GM21723 (cell line): ENCODE data around the gene CLSTN2.

Experiments
- ATAC-seq: cut with Tn5 transposase; IDR thresholded peaks from one replicate; pipeline ENCODE4 v1.9.1; 2021; ENCODE audit warnings: mild to moderate bottlenecking, moderate library complexity; ENCODE audit not compliant: unreplicated experiment

CLSTN2 gene

DNA sequence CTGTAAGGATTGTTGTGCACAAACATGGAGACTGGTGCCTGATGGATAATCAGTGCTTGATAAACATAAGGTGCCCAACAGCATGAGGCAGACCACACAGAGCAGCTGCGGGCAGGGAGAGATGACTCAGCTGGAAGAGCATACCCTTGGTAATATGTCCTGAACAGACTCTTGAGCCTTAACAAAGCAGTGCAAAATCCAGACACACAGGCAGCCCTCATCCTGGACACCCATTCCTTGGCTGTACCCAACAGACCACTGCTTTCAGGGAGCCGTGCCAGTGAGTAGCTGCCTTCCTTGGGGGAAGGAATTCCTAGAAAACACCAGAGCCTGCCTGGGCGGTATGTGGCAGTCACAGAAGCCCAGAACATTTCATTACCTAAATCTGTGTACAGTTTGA is 156.2 kb downstream of the CLSTN2 start:
- ATAC-seq, result no peak

DNA sequence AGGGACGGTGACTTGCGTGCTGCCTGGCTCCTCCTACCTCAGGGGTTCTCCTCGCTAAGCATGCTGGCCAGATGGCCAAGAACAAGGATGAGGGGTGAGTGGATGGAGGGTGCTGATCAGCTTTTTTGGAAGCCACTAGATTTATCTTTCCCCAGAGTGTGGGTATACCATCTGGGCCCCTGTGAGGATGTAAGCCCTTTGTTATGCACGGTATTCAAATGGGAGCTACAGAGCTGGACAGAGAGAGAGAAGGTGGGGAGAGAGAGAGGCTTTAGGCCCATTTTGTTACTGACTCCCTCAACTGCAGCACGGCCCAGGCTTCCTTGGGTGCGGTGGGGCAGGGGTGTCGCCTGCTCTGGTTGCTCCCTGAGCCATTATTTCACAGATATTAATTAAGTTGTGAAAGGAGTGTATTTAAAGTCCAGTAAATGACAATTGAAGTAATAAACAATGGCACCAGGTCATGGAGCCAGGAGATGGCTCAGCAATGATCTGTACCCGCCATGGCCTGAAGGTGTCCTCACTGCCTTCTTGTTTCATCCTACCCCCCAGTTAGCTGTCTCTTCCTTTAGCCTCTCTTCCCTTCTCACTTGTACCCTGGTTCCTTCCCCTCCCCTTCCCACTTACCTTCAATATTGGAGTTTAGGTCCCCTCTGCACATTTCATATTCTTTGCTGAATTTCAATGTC is 158.0 kb downstream of the CLSTN2 start:
- no peak for ATAC-seq

DNA sequence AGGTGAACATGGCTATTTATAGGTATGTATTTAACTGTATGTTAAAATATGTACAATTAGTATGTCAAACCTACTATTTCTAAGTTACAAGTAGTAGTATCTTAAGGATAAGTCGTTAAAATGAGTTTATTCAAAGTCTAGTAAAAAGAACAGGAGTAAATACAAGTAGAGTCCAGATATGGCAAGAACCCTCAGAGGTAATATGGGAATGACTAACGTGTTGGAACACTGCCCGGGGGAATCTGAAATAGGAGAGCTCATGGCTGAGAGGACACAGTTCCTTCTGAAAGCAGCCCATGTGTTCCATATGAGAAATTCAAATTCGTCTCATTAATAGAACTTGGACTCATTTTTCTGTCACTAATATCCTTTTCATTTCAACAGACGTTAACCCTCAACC is 158.8 kb downstream of the CLSTN2 start:
- no peak for ATAC-seq

DNA sequence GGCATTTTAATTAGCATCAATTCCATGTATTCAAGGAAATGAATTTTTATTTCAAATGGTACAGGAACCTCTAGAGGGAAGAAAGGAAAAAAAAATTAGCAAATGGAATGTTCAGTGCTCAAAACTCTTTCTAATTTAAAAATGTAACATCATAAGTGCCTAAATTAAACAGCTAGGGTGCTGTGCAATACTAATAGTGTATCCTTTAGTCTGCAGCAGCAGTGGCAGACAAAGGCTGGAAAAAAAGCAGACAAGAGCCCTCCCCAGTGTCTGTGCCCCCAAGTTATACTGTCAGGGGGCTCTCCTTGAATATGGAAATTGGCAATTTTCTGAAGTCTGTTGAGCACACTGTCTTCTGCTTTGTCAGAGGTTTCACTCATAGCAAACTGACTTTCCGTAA is 159.5 kb downstream of the CLSTN2 start:
- no peak for ATAC-seq

DNA sequence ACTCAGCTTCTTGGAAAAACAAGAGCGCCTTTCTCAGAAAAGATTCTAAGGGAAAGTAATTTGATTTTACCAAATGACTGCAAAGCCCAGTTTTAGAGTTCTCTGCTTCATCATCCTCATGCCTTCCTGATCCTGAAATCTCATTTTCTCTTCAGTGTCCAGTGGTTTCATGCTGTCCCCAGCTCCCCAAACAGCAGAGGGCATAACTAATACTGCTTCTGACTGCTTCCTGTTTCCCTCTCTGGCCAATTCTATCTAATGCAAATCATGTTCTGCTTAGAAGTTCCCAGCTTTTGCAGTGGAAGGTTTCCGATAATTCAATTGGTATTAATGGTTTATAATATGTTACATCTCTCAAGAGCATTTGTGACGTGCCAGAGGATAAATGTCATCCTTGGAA is 161.1 kb downstream of the CLSTN2 start:
- ATAC-seq, result no peak

DNA sequence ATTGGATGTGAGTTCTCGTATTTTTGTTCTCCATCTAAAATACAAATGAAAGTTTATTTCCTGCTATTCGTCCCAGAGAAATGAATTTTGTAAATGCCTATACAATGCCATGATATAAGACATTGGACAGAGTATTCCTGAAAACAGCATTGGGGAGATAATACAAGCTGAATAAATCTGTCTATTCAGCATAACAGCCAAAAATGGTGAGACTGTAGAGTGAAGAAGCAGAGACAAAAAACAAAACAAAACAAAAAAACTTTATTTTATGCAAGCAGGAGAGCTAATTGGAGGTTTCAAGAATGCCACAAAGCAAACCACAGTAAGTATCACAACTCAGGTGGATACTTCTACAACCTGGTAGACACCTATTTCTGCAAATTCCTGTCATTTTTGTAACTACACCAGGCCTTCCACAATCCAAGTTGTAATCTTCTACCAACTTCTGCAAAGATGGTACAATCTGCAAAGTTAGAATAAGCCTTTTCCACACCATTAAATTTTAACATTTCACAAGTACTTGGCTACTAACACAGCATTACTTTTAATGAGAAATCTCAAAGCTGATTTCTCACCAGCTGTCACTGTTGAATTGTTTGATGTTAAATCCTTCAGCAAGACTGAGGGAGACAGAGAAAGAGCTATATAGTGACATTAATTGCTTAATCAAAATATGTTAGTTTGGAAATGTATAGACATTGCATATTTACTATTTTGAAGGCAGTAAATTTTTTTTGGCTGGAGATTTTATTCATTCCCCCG is 163.1 kb downstream of the CLSTN2 start:
- ATAC-seq, result no peak

DNA sequence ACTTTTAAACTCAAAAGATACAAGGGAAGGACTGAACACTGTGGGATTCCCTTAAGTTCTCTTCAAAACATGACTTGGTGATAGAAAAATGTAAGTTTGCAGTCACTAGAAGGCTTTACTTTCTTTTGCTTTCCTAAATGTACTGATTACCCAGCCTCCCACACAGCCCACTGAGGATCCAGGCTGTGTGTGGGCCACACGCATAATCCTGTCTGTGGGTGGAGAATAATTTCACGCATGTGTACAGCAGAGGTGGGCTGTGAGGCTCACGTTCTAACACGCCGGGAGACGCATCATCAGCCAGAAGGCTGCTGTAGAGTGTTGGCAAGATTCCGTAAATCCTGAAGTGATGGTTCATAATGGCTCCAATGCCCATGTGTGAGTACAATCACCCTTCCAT is 165.5 kb downstream of the CLSTN2 start:
- ATAC-seq, result no peak

DNA sequence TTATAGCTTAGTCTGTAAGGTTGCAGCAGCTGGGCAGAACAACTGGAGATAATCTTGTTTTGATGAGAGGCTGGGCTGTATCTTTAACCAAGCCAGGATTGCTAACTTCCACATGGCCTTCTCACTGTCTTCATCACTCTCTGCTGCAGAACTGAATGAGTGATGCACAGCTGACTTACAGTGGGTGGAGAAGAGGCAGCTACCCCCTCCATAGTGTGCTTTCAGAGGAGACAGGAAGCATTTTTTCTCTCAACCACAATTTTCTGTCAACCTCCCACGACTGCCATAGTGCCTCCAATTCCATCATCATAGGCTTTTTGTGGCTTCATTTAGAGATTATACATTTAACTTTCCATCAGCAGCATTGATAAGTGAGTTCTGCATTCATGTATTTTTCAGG is 168.2 kb downstream of the CLSTN2 start:
- ATAC-seq, result no peak

DNA sequence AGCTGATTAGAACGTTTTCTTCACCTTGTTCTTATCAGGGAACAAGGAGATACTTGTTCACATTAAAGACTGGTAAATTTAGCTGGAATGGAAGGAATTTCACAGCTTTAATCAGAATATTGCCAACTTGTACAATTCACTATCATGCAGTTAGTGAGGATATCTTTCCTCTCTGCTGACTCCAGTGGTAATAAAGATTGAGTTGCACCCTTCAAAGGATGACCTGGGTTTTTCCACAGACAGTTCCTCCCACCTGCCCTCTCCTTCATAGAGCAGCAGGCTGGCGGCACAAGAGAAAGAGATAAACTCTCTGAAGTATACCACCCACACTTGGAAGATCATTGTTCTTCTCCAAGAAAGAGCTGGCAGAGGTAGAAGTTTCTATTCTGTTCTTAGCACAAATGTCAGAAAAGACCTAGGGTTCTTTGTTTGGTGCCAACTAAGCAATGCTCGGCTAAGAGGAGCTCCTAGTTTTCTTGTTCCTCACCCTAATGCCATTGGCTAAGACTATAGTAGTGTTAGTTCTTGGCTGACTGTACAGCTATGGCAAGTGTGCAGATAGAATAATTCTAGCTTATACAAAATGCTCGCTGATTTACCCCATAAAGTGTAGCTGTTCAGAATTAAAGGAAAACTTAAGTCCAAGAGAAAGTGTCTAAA is 169.1 kb downstream of the CLSTN2 start:
- no peak for ATAC-seq

DNA sequence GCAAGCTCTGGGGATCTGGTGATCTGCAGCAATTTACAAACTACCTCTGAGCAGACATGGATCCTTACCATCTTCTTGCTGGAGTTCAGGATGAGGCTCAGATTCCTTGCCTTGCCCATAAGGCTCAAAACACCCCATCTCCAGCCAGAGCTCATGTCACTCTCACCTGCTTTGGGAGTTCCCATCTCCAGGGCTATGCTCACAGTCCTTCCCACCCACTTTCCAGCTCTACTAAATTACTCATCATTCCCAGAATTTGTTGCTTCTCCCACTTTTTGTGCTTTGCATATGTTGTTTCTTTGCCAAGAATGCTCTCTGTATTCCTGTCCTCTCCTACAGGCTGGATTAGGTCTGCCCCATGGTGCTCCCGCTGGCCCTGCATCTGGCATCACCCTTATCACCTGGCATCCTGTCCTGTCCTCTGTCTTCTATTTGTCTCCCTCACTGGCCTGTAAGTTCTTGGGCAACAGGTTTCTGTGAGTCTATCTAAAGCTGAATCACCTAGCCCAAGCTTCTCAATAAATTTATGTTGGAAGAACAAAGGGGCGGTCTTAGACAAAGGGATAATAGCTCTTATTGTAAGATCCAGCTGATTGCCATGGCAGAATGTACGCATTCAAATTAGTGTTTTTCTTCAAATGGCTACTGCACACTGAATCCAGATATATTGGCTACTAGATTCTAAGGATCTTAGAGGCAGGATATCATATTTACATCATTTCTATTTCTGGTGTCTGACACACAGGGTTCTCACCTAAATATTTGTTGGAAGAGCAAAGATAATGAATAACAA is 179.2 kb downstream of the CLSTN2 start:
- no peak for ATAC-seq

DNA sequence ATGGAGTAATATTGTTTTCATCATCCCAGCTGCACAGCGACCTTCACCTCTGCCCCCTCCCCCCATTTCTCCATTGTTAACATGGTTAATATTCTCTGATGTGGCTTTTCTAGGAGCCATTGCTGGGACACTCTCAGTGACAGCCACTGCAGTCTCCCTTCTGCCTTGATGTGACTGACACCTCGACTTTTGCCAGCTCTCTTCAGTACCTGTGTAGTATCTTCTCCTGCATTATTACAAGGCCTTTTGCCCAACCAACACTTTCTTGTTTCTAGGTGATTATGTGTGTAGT is 179.8 kb downstream of the CLSTN2 start:
- ATAC-seq, result no peak

DNA sequence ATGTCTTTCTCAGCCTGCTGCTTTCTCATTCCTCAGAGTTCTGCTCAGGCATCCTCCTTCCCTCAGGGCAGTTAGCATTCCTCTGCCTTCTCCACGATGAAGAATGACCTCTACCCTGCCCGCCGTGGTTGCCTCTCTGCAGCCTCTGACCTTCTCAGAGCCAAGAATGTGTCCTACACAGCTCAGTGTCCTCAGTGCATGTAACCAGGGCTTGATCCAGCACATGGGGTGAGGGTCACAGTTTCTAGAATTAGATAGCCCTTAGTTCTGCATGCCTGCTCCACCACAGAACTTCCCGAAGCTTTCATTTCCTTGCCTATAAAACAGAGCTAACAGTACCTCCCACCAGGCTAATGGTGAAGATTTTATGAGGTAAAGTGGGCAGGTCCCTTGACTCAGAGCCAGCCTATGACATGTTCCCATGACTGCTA is 182.1 kb downstream of the CLSTN2 start:
- ATAC-seq, result no peak

DNA sequence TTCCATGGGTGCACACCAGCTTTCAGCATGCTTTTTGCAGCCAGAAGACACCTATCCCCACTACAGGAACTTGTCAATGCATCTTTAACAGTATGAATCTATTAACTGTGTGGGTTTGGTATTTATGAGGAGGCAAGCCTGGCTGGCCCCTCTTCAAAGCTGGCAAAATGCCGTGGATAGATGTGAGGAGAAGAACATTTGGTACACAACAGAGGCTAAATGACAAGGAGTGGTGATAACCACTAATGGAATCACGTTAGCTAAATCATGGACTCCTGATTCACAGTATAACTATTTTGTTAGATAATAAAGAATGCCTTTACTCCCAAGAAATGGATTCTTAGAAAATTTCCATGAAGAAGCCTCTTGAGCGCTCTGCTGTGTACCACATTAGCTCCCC is 187.2 kb downstream of the CLSTN2 start:
- ATAC-seq, result no peak

DNA sequence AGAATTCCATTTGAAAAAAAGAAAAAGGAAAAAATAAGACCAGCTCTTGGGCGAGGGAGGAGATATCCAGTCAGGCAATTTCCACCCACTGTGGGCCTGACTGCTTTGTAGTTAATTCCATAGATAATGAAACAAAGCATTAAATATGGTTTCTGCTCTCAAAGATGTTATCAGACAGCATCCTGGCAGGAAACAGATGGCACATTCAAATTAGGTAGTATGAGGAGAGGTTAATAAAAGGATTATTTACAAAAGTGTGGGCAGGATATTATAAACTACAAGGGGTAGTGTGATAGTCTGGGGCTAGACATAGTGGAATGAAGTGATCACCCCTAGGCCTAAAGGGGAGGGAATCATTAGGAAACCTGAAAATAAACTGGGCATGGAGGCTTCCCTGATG is 193.2 kb downstream of the CLSTN2 start:
- no peak for ATAC-seq

DNA sequence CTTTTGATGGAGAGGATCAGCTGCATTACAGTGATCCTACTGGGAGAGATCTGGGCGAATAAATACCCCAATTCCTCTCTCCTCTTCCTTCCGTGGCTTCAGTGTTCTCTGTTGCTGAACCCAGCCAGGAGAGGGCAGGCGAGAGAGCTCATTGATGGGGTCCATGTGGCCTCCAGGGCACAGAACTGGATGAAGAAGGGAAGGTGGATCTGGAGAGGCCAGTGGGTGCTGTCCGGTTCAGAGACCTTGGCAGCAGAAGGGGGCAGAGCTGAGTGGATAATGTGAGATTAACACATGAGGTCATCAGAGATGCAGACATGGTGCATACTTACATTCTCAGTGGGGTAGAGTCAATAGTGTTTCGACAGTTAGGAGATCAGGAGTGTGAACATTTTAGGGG is 193.6 kb downstream of the CLSTN2 start:
- ATAC-seq, result peak; percentile 52

DNA sequence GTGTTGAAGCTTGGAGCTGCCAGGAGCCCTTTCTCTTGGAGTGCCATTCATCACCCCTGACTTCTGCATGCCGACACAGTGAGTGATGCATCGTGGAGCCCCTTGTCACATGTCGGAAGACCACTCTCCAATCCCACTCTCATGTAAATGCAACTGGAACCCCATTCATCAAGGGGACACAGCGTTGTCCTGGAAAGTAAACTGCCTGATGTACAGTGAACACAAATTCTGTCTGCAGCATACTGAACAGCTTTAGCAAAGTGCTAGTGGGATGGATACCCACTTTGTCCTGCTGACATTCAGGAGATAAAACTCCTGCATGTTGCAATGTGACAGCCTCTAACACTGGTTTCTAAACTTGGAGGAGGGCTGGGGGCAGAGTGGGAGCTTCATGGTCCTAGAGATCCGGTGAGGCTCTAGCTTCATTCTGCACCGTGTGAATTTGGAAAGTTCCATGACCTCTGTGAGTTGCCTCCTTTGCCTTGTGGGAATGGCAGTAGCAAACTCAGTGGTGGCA is 194.8 kb downstream of the CLSTN2 start:
- no peak for ATAC-seq

DNA sequence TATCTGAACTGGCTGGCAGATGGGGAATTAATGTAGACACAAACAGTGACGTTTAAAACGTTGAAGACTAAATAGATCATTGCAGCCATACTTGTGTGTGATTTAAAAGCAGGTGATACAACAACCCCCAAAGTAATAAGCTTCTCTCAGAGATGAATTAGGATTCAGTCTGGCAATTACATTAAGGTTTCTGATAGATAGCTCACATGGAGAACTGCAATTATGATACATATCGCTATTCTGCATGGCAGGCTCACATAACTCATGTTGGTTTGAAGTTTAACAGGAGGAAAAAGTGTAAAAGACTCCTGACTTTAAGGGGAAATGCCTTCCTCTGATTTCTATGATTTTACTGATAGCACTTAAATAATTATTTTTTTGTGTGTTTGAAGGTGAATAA is 196.9 kb downstream of the CLSTN2 start:
- ATAC-seq, result no peak

DNA sequence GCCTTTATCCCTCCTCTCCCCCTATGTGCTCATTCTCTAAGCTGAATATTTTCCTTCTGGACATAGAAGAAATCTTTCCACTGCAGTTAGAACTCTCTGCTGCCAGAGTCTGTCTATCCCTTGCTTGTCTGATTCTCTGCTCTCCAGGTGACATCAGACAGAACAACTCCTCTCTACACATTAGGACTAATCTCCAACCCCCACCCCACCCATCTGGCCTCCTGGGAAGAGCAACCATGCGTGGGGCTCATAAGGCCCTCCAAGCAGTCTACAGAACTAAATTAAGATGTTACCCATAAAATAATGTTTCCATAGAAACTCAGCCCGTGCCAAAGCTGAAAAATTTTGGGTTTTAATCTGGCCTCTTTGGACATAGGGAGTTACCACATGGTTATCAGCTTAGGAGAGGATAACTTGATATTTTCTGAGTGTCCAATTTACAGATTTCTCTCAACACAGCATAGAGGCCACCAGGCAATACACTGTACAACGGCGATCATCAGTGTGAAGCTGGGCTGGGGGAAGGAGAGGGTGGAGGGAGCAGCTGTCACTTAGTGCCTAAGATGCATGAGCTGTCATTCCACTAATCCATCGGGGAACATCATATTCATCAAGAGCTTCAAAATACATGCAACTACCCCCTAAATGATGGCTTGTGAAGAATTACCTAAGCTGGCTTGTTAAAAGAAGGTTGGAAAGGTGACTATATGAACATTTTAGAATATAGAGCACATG is 199.4 kb downstream of the CLSTN2 start:
- no peak for ATAC-seq

DNA sequence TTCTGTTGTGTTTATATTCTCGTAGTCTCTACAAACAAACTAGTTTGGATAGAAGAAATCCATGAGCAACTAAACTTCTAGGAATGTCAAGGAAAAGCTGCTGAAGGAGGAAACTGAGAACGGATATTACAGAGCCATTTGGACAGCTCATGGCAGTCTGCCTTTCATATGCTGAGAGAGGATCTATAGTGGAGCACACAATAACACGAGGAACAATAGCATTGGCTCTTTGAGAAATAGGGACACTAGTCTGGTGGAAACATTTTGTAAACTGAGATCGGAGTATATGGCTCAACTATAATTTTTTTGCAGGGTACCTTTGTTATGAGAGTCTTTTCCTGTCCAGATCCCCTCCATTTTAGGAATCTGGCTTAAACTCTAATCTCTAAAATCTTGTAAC is 200.5 kb downstream of the CLSTN2 start:
- ATAC-seq, result no peak

DNA sequence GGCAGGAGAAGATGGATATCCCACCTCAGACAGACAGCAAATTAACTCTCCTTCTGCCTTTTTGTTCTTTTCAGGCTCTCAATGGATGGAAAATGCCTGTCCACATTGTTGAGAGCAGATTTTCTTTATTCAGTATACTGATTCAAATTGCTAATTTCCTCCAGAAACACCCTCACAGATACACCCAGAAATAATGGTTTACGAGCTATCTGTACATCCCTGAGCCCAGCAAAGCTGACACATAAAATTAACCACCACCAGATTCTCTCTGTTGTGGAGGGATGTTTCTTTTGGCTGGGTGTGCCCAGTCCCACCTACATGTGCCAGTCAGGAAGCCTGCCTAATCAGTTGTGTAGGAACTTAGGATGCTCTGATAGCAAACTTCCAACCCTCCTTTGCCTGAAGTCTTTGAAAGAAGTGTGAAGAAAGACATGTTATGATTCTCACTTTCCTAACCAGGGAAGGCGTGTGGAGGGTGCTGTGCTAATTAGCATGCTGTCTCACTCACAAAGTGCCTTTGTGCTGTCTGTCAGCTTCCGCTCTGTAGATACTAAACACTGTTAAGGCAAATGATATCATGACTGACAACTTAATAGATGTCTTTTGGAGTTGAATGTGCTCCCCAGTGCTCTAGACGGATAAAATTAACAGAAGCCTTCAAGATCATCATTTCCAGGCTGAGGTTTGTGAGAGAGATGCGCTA is 208.5 kb downstream of the CLSTN2 start:
- no peak for ATAC-seq
